ENCODE measurements around the gene CPXM2.

Gene CPXM2

DNA sequence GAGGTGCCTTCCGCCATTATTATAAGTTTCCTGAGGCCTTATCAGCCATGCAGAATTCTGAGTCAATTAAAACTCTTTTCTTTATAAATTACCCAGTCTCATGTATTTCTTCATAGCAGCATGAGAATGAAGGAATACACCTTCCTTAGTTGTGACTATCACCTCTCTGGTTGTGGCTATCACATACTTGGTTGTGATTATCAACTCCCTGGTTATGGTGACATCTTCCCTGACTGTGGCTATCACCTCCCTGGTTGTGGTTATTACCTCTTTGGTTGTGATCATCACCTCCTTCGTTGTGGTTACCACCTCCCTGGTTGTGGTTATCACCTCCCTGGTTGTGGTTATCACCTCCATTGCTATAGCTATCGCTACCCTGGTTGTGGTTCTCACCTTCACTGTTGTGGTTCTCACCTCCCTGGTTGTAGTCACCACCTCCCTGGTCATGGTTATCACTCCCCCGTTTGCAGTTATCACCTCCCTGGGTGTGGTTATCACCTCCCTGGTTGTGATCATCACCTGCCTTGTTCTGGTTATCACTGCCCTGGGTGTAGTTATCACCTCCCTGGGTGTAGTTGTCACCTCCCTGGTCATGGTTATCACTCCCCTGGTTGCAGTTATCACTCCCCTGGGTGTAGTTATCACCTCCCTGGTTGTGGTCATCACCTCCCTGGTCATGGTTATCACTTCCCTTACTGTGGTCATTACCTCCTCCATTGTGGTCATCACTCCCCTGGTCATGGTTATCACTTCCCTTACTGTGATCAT lies 119.5 kb downstream of the CPXM2 start:
- DNase-seq (ENCODE audit: low spot score) = no peak

DNA sequence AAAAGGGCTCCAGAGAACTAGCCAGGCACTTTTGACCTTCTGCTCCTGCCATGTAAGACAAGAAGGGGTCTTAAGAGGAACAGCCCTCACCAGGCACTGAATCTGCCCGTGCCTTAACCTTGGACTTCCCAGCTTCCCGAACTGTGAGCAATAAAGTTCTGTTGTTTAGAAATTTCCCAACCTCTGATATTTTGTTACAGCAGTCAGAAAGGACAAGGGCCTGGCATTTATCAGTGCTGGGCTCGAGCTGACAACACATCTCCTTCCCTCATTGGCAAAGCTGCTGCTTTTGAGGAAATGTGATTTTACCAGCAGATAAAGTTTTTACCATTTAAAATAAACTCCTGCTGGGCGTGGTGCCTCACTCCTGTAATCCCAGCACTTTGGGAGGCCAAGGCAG lies 122.0 kb downstream of the CPXM2 start:
- DNase-seq (ENCODE audit: low spot score) = no peak

DNA sequence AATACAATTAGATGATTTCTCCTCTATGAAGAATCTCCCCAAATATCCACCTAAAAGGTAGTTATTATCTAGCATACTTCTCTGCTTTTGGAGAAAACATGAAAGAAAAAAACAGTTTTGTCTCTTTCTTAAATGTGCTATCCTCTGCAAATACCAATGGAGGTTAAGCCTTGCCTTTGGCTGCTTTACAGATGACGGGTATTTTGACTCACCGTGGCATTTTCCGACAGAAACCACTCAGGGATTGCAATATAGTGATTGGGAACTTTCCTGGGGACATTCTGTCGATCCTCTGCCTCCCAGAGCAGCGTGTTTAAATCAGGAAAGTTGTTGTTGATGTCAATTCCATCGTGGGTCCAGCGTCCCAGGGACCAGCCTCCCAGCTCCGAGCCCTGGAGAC lies 124.8 kb downstream of the CPXM2 start:
- DNase-seq (ENCODE audit: low spot score) = no peak

DNA sequence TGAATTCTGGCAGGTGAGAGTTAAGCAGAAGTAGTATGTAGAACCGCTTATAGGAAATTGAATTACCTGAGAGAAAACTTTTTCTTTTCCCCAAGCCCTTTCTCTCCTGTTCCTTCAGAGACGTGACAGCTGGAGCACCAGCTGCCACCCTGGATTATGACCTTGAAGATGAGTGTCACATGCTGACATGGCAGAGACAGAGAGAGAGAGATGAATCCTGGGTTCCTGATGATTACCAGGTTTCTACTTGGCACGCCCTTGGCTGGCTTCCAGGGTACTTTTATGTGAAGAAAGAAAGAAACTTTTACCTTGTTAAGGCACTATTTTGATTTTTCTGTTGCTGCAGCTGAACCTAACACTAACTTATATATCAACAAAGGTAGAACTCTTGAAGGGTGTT lies 125.6 kb downstream of the CPXM2 start:
- no peak for DNase-seq (ENCODE audit: low spot score)

GRCh38 chr10:123761666-123762230 lies 129.9 kb downstream of the CPXM2 start:
- DNase-seq (ENCODE audit: low spot score) = no peak

DNA sequence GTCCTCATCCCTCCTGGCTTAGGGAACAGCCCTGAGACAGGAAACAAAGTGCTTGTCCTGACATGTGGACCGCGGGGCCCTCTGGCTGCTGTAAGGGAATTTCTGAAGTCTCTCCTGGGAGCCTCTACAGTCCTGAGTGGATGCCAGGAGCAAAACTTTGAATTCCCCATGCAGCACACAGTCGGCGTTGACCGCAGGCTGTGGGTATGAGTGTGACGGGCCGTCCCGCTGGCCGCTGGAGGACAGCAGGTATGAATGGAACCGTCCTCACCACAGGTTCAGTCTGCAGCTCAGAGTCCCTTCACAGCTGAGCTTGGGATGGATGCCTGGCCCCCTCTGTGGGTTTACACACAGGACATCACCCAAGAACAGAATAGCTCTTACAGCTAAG lies 130.6 kb downstream of the CPXM2 start:
- DNase-seq (ENCODE audit: low spot score) = no peak

- no peak for DNase-seq (ENCODE audit: low spot score)
These were observed 131.1 kb downstream of the CPXM2 start for GRCh38 chr10:123760356-123761037.

DNA sequence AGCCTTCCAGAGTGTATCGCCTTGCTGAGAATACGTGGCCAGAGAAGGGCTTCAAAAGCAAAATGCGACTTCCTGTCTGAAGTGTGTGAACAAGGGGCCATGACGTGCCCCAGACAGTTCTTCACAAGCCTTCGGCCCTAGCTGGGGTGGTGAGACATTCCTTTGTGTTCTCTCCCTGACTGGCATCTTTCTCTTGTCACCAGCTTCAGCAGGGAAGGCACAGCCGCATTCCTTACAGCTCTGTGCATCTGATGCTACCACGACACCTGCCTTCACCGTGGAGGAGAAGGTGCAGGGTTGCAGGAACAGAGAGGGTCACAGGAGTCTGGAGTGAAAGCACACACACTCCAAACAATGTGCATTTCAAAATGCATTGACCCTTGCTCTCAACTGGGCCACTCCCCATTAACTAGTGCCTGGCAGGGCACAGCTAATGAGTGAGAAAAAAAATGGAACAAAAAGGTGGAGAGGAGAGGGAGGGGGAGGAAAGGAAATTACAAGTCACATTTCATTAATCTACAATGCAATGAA lies 132.0 kb downstream of the CPXM2 start:
- DNase-seq (ENCODE audit: low spot score) = peak; percentile 52

DNA sequence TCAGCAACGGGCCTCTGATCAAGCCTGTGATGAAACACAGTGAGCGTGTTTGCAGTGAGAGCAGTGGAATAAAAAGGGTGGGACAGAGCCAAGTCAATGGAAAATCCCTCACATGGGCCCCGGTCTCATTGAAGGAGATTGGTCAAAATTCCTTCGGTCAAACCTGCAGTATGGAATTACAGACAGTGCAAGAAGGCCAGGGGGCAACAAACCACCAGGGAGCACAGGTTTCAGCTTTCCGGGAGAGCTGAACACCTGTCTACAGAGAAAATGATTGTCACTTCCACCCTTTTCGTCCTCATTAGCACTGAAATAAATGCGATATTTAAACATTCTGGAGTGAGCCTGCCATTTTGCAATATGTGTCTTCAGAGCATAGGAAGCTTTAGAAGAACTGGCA lies 132.6 kb downstream of the CPXM2 start:
- DNase-seq (ENCODE audit: low spot score) = no peak

DNA sequence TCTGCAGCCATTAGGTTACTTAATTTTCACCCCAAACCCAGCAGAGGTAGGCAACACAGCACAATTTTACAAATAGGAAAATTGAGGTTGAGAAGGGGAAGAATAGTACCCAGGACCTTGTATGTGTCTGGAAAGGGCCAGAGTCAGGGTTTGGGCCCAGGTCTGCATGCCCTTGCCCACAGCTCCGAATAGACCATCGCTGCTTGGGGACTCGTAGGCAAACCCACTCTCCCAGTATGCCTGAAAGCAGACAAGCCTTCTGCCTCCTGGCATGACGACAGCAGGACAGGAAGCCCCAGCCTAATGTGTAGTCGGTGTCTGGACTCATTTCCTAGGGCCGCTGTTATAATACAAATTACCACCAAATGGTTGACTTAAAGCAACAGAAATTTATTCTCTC lies 133.8 kb downstream of the CPXM2 start:
- peak; percentile 17 for DNase-seq (ENCODE audit: low spot score)

DNA sequence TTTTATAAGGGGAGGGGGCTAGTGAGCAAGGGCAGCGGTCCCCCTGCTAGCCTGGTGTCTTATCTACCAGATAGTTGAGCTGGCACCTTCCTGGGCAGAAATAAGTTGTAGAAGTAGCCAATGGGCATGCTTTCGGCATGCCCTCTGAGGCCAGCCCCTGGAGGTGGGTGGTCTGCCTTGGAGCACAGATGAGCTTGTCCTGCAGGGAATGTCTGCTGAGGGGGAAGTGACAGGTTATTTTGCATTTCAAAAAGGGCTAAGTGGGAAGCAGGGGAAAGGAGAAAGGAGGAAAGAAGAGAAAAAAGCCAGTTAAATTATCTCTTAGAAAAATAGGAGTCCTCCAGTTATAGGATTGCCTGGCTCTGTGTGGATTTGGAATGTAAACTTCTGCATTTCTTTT lies 136.5 kb downstream of the CPXM2 start:
- DNase-seq (ENCODE audit: low spot score) = no peak

GRCh38 chr10:123754123-123754522 lies 137.5 kb downstream of the CPXM2 start:
- DNase-seq (ENCODE audit: low spot score) = no peak

DNA sequence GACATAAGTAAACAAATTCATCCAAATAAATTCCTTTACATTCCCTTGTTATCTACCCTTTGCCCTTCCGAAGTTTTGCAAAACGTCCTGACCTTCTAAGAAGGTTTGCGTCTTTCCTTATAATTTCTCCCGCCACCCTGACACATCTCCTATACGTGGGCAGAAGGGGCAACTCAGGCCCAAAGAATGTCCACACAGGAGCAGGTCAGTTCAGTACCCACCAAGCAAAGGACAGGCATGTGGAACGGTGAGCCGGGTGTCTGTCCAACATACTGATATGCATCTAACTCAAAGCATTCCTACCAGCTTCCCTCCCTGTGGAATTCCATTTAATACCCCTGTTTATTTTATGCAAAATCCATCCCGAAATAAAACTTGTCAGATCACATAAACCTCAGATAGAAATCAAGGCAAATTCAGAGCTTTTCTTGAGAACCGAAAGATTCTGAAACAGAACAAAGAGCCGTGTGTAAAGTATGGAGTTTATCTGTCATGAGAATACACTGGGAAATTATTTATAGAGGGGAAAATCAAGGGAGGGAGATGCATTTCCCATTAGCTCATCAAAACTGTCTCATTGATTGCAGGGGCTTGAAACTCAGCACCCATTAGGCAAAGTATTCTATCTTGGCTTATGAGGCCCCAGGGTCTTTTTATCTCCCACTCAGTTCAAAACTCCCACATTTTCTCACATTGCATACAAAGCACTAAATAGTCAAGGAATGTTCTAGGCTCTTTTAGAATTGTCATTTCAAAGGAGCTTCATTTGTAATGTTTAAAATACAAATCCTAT lies 140.1 kb downstream of the CPXM2 start:
- DNase-seq (ENCODE audit: low spot score) = no peak

- DNase-seq (ENCODE audit: low spot score) = no peak
These were observed 140.7 kb downstream of the CPXM2 start for GRCh38 chr10:123750901-123751300.

DNA sequence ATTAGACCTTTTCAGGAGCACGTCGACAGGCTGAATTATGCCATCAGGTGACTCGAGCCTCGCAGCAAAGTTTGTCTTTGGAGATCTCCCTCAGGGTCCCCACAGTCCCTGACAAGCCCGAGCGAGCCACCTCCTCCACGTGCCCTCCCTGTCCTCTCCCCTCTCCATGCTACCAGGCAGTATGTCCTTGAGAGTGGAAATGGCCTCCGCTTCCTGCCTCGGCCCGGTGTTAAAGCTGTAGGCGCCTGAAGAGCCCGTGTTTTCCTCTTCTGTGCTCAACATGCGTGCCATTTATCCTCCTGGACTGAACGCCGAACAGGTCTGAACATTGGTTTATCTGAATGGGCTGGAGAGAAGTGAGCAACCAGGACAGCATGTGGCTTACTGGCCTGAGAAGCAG lies 142.9 kb downstream of the CPXM2 start:
- DNase-seq (ENCODE audit: low spot score) = no peak

DNA sequence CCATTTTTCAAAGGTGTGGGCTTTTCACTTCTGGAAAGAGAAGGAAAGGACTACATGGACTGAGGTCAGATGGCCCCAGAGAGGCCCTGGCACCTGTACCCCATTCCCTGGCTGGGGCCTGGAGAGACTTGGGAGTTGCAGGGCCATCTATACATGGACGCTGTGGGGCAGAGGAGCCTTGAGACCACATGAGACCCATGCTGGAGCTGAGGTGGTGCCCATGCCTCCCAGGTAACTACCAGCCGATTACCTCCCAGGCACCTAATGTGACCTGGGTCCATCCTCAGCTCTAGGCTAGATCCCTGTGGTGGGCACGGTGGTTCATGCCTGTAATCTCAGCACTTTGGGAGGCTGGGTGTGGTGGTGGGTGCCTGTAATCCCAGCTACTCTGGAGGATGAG lies 144.2 kb downstream of the CPXM2 start:
- DNase-seq (ENCODE audit: low spot score) = no peak

- no peak for DNase-seq (ENCODE audit: low spot score)
These were observed 144.7 kb downstream of the CPXM2 start for GRCh38 chr10:123746942-123747341.

DNA sequence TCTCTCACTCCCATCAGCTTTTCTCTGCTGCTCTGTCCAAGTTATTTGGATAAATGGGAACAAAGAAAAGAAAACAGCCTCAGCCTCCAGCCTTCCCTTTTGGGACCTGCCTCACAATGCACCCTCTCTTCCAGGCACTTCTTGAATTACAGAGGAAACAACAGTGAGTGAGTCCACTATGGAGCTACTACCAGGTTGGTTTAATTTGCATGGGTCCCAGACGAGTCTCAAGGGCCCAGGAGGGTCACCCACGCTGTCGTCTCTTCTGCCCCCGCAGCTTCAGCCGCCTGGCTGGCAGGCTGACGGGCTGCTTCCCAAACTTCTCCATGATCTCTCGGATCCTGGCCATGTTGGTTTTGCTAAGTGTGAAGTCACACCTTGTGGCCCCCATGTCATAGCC lies 145.1 kb downstream of the CPXM2 start:
- no peak for DNase-seq (ENCODE audit: low spot score)

DNA sequence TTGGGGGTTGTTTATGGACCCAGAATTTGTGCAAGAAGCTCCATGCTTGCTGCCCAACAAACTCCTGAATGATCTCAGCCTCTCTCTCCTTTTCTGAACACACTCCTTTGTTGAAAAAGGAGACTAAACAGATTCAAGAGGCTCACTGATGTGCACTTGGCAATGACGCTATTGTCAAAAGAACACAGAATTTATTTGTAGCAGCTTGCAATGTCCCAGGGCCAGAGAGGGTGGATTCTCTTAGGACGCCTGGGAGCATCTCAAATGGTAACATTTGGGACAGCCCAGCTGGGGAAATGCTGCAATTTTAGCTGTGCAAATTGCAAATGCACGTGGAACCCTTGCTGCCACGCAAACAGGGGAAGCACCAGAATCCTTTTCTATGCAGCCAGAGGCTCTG lies 145.5 kb downstream of the CPXM2 start:
- DNase-seq (ENCODE audit: low spot score) = no peak

DNA sequence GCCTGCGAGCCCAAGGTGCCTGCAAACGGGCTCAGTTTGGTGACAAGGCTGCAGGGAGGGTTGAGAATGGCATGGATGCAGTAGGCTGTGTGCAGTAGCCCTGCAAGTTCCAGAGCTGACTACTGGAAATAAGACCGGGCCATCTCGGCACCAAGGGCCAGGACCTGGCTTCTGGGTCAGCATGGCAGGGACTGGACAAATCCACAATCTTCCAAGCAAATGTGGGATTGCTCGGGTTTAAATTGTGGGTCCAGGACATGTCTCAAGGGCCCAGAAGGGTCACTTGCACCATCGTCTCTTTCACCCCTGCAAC lies 147.4 kb downstream of the CPXM2 start:
- no peak for DNase-seq (ENCODE audit: low spot score)

- DNase-seq (ENCODE audit: low spot score) = no peak
These were observed 148.0 kb downstream of the CPXM2 start for GRCh38 chr10:123743441-123744223.

Measured in kidney capillary endothelial cell (primary cell).